GM12873 (cell line): ENCODE data around the gene DENND4C.

Source experiments
- CTCF ChIP-seq: IDR thresholded peaks from 2 replicates; pipeline ENCODE4 v1.5.1; 2012; ENCODE audit warnings: low read depth, mild to moderate bottlenecking, moderate library complexity, low read length, control low read depth; ENCODE audit not compliant: insufficient read depth; ENCODE audit errors: missing control alignments

DENND4C gene

GRCh38 chr9:19229595-19230354 is 718 bp upstream of the DENND4C start:
- no peak for TF ChIP-seq CTCF

- TF ChIP-seq CTCF, result no peak
Observed at GRCh38 chr9:19231126-19231903, 822 bp downstream of the DENND4C start.

GRCh38 chr9:19231904-19232822 is 1.7 kb downstream of the DENND4C start:
- no peak for TF ChIP-seq CTCF

GRCh38 chr9:19232823-19233194 is 2.3 kb downstream of the DENND4C start:
- TF ChIP-seq CTCF, result no peak

- no peak for TF ChIP-seq CTCF
Observed at GRCh38 chr9:19233344-19233743, 2.9 kb downstream of the DENND4C start.

- TF ChIP-seq CTCF, result no peak
Observed at GRCh38 chr9:19239955-19240354, 9.5 kb downstream of the DENND4C start.
